DMS 273 treated with DMSO at 0.1 percent for 48 hours (cell line): ENCODE data around the gene UBE2D3.

ENCODE experiments used
- DNase-seq: peaks from one replicate; lab custom pipeline; 2025; lab: John Stamatoyannopoulos, UW

UBE2D3 gene

GRCh38 chr4:102751941-102752340 is 75.4 kb downstream of the UBE2D3 start:
- DNase-seq = no peak
